ENCODE measurements around the gene MGRN1.
A peak's percentile ranks its signal among the peaks of the same experiment; 100 is the strongest.

The MGRN1 gene

GRCh38 chr16:4599037-4599436 lies 25.6 kb upstream of the MGRN1 start:
- H3K4me1 Mint-ChIP-seq, result no peaks in the 10 kb centered on the region
- H3K36me3 Mint-ChIP-seq, result no peaks in the 10 kb centered on the region
- H3K27ac Mint-ChIP-seq, result no peak overlapping the region
- DNase-seq (ENCODE audit: low spot score in 2 of 2) (no peak), ATAC-seq (no peak)
- no peak overlapping the region for H3K4me3 Mint-ChIP-seq
- H3K9me3 Mint-ChIP-seq, result no peaks in the 10 kb centered on the region

- ATAC-seq, result no peak
- Mint-ChIP-seq H3K9me3 (no peaks in the 10 kb centered on the region), H3K4me3 (no peak overlapping the region), H3K36me3 (no peaks in the 10 kb centered on the region), H3K27ac (no peak overlapping the region), H3K4me1 (no peaks in the 10 kb centered on the region)
- no peak for DNase-seq (ENCODE audit: low spot score in 2 of 2)
Observed at GRCh38 chr16:4599545-4599944, 25.1 kb upstream of the MGRN1 start.

GRCh38 chr16:4601036-4601863 lies 23.4 kb upstream of the MGRN1 start:
- ATAC-seq (no peak), DNase-seq (ENCODE audit: low spot score in 2 of 2) (no peak)
- H3K9me3 Mint-ChIP-seq, result no peaks in the 10 kb centered on the region
- H3K4me1 Mint-ChIP-seq, result no peaks in the 10 kb centered on the region
- H3K36me3 Mint-ChIP-seq, result no peaks in the 10 kb centered on the region
- H3K27ac Mint-ChIP-seq, result no peak overlapping the region
- no peak overlapping the region for H3K4me3 Mint-ChIP-seq

GRCh38 chr16:4601864-4602186 lies 22.8 kb upstream of the MGRN1 start:
- no peaks in the 10 kb centered on the region for H3K4me1 Mint-ChIP-seq
- H3K27ac Mint-ChIP-seq, result no peak overlapping the region
- H3K36me3 Mint-ChIP-seq, result no peaks in the 10 kb centered on the region
- no peaks in the 10 kb centered on the region for H3K9me3 Mint-ChIP-seq
- DNase-seq (ENCODE audit: low spot score in 2 of 2), result no peak
- no peak for ATAC-seq
- no peak overlapping the region for H3K4me3 Mint-ChIP-seq

GRCh38 chr16:4602331-4602730 lies 22.3 kb upstream of the MGRN1 start:
- Mint-ChIP-seq H3K4me1 (no peaks in the 10 kb centered on the region), H3K36me3 (peaks cover 5% of the 10 kb centered on the region), H3K4me3 (no peak overlapping the region), H3K27ac (no peak overlapping the region), H3K9me3 (no peaks in the 10 kb centered on the region)
- ATAC-seq (no peak), DNase-seq (ENCODE audit: low spot score in 2 of 2) (peak in 1 of 2 donors; percentile 43)

- Mint-ChIP-seq H3K9me3 (no peaks in the 10 kb centered on the region), H3K4me1 (no peaks in the 10 kb centered on the region), H3K4me3 (no peak overlapping the region), H3K27ac (no peak overlapping the region), H3K36me3 (peaks cover 13% of the 10 kb centered on the region)
- ATAC-seq (no peak), DNase-seq (ENCODE audit: low spot score in 2 of 2) (no peak)
Observed at GRCh38 chr16:4603624-4604170, 20.9 kb upstream of the MGRN1 start.

- ATAC-seq, result no peak
- no peaks in the 10 kb centered on the region for H3K9me3 Mint-ChIP-seq
- no peaks in the 10 kb centered on the region for H3K4me1 Mint-ChIP-seq
- peaks cover 13% of the 10 kb centered on the region for H3K36me3 Mint-ChIP-seq
- H3K27ac Mint-ChIP-seq, result no peak overlapping the region
- DNase-seq (ENCODE audit: low spot score in 2 of 2), result no peak
- no peak overlapping the region for H3K4me3 Mint-ChIP-seq
Observed at GRCh38 chr16:4604401-4604800, 20.2 kb upstream of the MGRN1 start.

GRCh38 chr16:4606354-4606753 lies 18.3 kb upstream of the MGRN1 start:
- DNase-seq (ENCODE audit: low spot score in 2 of 2), result no peak
- no peak overlapping the region for H3K27ac Mint-ChIP-seq
- no peak for ATAC-seq
- H3K4me1 Mint-ChIP-seq, result peaks cover 5% of the 10 kb centered on the region
- H3K4me3 Mint-ChIP-seq, result no peak overlapping the region
- peaks cover 17% of the 10 kb centered on the region for H3K36me3 Mint-ChIP-seq
- no peaks in the 10 kb centered on the region for H3K9me3 Mint-ChIP-seq

GRCh38 chr16:4607841-4608703 lies 16.6 kb upstream of the MGRN1 start:
- Mint-ChIP-seq H3K4me3 (no peak overlapping the region), H3K9me3 (no peaks in the 10 kb centered on the region), H3K36me3 (peaks cover 19% of the 10 kb centered on the region), H3K27ac (no peak overlapping the region), H3K4me1 (peaks cover 7% of the 10 kb centered on the region)
- no peak for DNase-seq (ENCODE audit: low spot score in 2 of 2)
- no peak for ATAC-seq

- Mint-ChIP-seq H3K27ac (no peak overlapping the region), H3K4me3 (no peak overlapping the region), H3K9me3 (no peaks in the 10 kb centered on the region), H3K4me1 (peaks cover 7% of the 10 kb centered on the region), H3K36me3 (peaks cover 19% of the 10 kb centered on the region)
- DNase-seq (ENCODE audit: low spot score in 2 of 2) (no peak), ATAC-seq (no peak)
Observed at GRCh38 chr16:4608704-4608980, 16.0 kb upstream of the MGRN1 start.

GRCh38 chr16:4609200-4610010 lies 15.2 kb upstream of the MGRN1 start:
- ATAC-seq, result no peak
- H3K9me3 Mint-ChIP-seq, result no peaks in the 10 kb centered on the region
- H3K27ac Mint-ChIP-seq, result no peak overlapping the region
- H3K4me3 Mint-ChIP-seq, result no peak overlapping the region
- H3K4me1 Mint-ChIP-seq, result peaks cover 7% of the 10 kb centered on the region
- no peak for DNase-seq (ENCODE audit: low spot score in 2 of 2)
- H3K36me3 Mint-ChIP-seq, result peaks cover 19% of the 10 kb centered on the region

- ATAC-seq (no peak), DNase-seq (ENCODE audit: low spot score in 2 of 2) (no peak)
- H3K9me3 Mint-ChIP-seq, result no peaks in the 10 kb centered on the region
- H3K27ac Mint-ChIP-seq, result no peak overlapping the region
- no peak overlapping the region for H3K4me3 Mint-ChIP-seq
- peaks cover 16% of the 10 kb centered on the region for H3K4me1 Mint-ChIP-seq
- peaks cover 19% of the 10 kb centered on the region for H3K36me3 Mint-ChIP-seq
Observed at GRCh38 chr16:4610011-4611005, 14.3 kb upstream of the MGRN1 start.

- H3K36me3 Mint-ChIP-seq, result peaks cover 25% of the 10 kb centered on the region
- peak overlapping the region; percentile 40 for H3K27ac Mint-ChIP-seq
- H3K9me3 Mint-ChIP-seq, result no peaks in the 10 kb centered on the region
- H3K4me3 Mint-ChIP-seq, result no peak overlapping the region
- no peak for ATAC-seq
- H3K4me1 Mint-ChIP-seq, result peaks cover 27% of the 10 kb centered on the region
- DNase-seq (ENCODE audit: low spot score in 2 of 2), result no peak
Observed at GRCh38 chr16:4611337-4612021, 13.1 kb upstream of the MGRN1 start.

GRCh38 chr16:4612474-4612931 lies 12.1 kb upstream of the MGRN1 start:
- Mint-ChIP-seq H3K36me3 (peaks cover 18% of the 10 kb centered on the region), H3K9me3 (no peaks in the 10 kb centered on the region), H3K4me3 (peak overlapping the region; percentile 88), H3K4me1 (peaks cover 33% of the 10 kb centered on the region), H3K27ac (no peak overlapping the region)
- ATAC-seq, result no peak
- DNase-seq (ENCODE audit: low spot score in 2 of 2), result no peak

Data from stimulated activated effector memory CD8-positive, alpha-beta T cell treated with anti-CD3 and anti-CD28 coated beads, Interleukin-12 subunit alpha, Interleukin-12 subunit beta, amount 100 ng/mL, for 72 hours (primary cell).